SU-DHL-6 (cell line): ENCODE measurements around the gene RNF214.

Source experiments
- H2AFZ ChIP-seq: fragments of 200-600 bp; sonication (generic); 2 replicates; pipeline ENCODE4 v1.6.1; 2014; ENCODE audit warnings: low read depth, mild to moderate bottlenecking, moderate library complexity, mixed read lengths, antibody characterized with exemption, low read length; ENCODE audit not compliant: severe bottlenecking
- H3F3A ChIP-seq: fragments of 200-600 bp; shearing (Covaris generic); 2 replicates; pipeline ENCODE4 v1.6.0; 2016; ENCODE audit warnings: antibody characterized with exemption, mild to moderate bottlenecking; ENCODE audit not compliant: insufficient read depth
- H3K27ac ChIP-seq: fragments of 200-600 bp; sonication (generic); 2 replicates; pipeline ENCODE4 v1.5.1; 2016; ENCODE audit warnings: low read depth, mild to moderate bottlenecking, low read length, moderate library complexity, mixed read lengths
- H3K27me3 ChIP-seq: fragments of 200-600 bp; sonication (generic), shearing (Covaris generic); 2 replicates; pipeline ENCODE4 v1.6.0; 2014; ENCODE audit warnings: mild to moderate bottlenecking, low read length
- H3K36me3 ChIP-seq: fragments of 200-600 bp; sonication (generic); 2 replicates; pipeline ENCODE4 v1.6.1; 2014; ENCODE audit warnings: mild to moderate bottlenecking, low read length, mixed read lengths
- H3K4me2 ChIP-seq: fragments of 300-600, 200-600 bp; shearing (Covaris generic), sonication (generic); 2 replicates; pipeline ENCODE4 v1.6.0; 2014; ENCODE audit warnings: low read length, low read depth, mild to moderate bottlenecking; ENCODE audit not compliant: poor library complexity, severe bottlenecking
- H3K4me3 ChIP-seq: fragments of 200-600 bp; sonication (generic); 2 replicates; pipeline ENCODE4 v1.5.1; 2014; ENCODE audit warnings: antibody characterized with exemption, low read length, mild to moderate bottlenecking, mixed read lengths; ENCODE audit not compliant: insufficient read depth, poor library complexity, severe bottlenecking
- H3K79me2 ChIP-seq: fragments of 200-600 bp; sonication (generic); 2 replicates; pipeline ENCODE4 v1.6.1; 2014; ENCODE audit warnings: mild to moderate bottlenecking, low read length, moderate library complexity; ENCODE audit not compliant: insufficient read depth
- H3K9ac ChIP-seq: fragments of 200-600 bp; sonication (generic); 2 replicates; pipeline ENCODE4 v1.7.0; 2014; ENCODE audit warnings: mild to moderate bottlenecking, low read length
- H3K9me2 ChIP-seq: fragments of 200-600 bp; sonication (generic); replicated peaks from 2 replicates; pipeline ENCODE4 v1.6.1; 2014; ENCODE audit warnings: low read length; ENCODE audit not compliant: insufficient read depth
- H3K9me3 ChIP-seq: fragments of 200-600 bp; sonication (generic); 2 replicates; pipeline ENCODE4 v1.6.1; 2014; ENCODE audit warnings: low read length, mixed read lengths; ENCODE audit not compliant: insufficient read depth
- H4K20me1 ChIP-seq: fragments of 200-600 bp; sonication (generic); 2 replicates; pipeline ENCODE4 v1.6.1; 2014; ENCODE audit warnings: low read depth, mild to moderate bottlenecking, antibody characterized with exemption, low read length, moderate library complexity, mixed read lengths
- CTCF ChIP-seq: fragments of 200-600 bp; sonication (generic); IDR thresholded peaks from one replicate; pipeline ENCODE4 v1.5.1; 2017; ENCODE audit warnings: antibody characterized with exemption, mild to moderate bottlenecking, low read length, moderate library complexity; ENCODE audit not compliant: insufficient read depth, poor library complexity, severe bottlenecking
- EZH2phosphoT487 ChIP-seq: fragments of 200-600 bp; sonication (generic), shearing (Covaris generic); conservative IDR thresholded peaks from 2 replicates; pipeline ENCODE4 v1.6.1; 2018; ENCODE audit warnings: mild to moderate bottlenecking, antibody characterized with exemption, low read length, moderate library complexity, mixed read lengths

RNF214 gene

GRCh38 chr11:117313091-117313490 lies 80.6 kb downstream of the RNF214 start:
- Histone ChIP-seq H3F3A (no peaks in the 10 kb centered on the region), H3K27me3 (no peaks in the 10 kb centered on the region), H3K79me2 (no peaks in the 10 kb centered on the region), H4K20me1 (no peaks in the 10 kb centered on the region), H3K4me2 (no peak overlapping the region), H3K4me3 (no peak overlapping the region), H3K36me3 (no peaks in the 10 kb centered on the region), H3K27ac (no peak overlapping the region), H3K9me2 (no peaks in the 10 kb centered on the region), H3K9ac (no peak overlapping the region), H2AFZ (no peak overlapping the region), H3K9me3 (no peaks in the 10 kb centered on the region)
- TF ChIP-seq CTCF (no peak), EZH2phosphoT487 (no peak)

GRCh38 chr11:117313828-117314768 lies 81.6 kb downstream of the RNF214 start:
- H3K27me3 ChIP-seq = no peaks in the 10 kb centered on the region
- no peak overlapping the region for H3K4me2 ChIP-seq
- H3K79me2 ChIP-seq = no peaks in the 10 kb centered on the region
- no peak overlapping the region for H3K4me3 ChIP-seq
- no peaks in the 10 kb centered on the region for H4K20me1 ChIP-seq
- no peak overlapping the region for H2AFZ ChIP-seq
- TF ChIP-seq EZH2phosphoT487 (no peak), CTCF (no peak)
- no peaks in the 10 kb centered on the region for H3K9me3 ChIP-seq
- H3K36me3 ChIP-seq = no peaks in the 10 kb centered on the region
- no peak overlapping the region for H3K9ac ChIP-seq
- no peaks in the 10 kb centered on the region for H3K9me2 ChIP-seq
- no peaks in the 10 kb centered on the region for H3F3A ChIP-seq
- no peak overlapping the region for H3K27ac ChIP-seq

GRCh38 chr11:117314840-117315239 lies 82.4 kb downstream of the RNF214 start:
- H3K36me3 ChIP-seq = no peaks in the 10 kb centered on the region

More at GRCh38 chr11:117314840-117315239, 82.4 kb downstream of the RNF214 start:
- Histone ChIP-seq H3K9ac (no peak overlapping the region), H3K9me3 (no peaks in the 10 kb centered on the region), H2AFZ (no peak overlapping the region), H3K79me2 (no peaks in the 10 kb centered on the region), H3K9me2 (no peaks in the 10 kb centered on the region), H3K27ac (no peak overlapping the region), H3K27me3 (no peaks in the 10 kb centered on the region), H3K4me3 (no peak overlapping the region), H3K4me2 (no peak overlapping the region), H3F3A (no peaks in the 10 kb centered on the region), H4K20me1 (no peaks in the 10 kb centered on the region)
- TF ChIP-seq EZH2phosphoT487 (no peak), CTCF (no peak)
